ENCODE results near the gene CNNM4.

The CNNM4 gene

DNA sequence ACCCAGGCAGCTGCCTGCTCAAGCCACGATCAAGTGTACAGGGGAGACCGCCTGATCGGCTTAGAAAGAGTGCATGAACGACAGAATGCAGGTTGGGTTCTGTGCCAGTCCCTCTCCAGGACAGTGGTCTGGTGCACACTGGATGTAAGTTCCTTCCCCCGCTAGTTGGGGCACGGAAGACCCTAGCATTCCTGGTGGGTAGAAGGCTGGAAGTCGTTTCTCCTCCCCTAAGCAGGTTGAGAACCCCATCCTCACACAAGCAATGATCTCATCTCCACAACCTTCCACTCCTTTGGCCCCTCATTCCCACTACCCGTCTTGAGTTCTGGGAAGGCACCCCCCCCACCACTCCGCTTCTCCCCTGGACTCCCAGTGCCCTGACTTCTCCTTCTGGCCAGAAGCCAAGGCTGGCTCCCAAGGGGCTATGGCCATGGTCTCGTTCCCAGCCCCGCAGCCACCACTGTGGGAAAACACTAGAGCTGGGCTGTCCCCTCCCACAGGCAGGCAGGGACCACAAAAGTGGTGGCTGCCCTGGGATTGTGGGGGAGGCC, 98.5 kb downstream of the CNNM4 start:
- no peaks in the 10 kb centered on the region for H3K27me3 Mint-ChIP-seq
- H3K4me3 Mint-ChIP-seq, result peak overlapping the region; percentile 89
- peaks cover 31% of the 10 kb centered on the region for H3K4me1 Mint-ChIP-seq
- no peaks in the 10 kb centered on the region for H3K9me3 Mint-ChIP-seq
- DNase-seq (no peak), ATAC-seq (no peak)
- peak overlapping the region; percentile 42 for H3K27ac Mint-ChIP-seq
- peaks cover 4% of the 10 kb centered on the region for H3K36me3 Mint-ChIP-seq (ENCODE audit: low read depth)

DNA sequence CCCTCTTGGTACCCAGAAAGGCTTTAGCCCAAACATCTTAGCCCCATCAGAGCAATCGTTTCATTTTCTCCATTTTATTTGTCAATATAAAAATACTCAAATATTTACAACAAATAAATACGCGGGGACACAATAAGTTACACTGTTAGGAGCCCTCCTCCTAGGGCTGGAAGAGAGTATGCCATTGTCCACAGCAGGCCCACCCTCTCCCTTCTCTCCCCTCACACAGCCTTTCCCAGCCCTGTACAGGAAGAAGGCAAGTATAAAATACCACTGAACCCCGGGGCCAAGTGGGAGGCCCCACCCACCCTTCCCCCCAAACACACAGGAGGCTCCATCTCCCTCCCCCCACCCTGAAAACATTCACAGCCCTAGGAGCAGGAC, 99.0 kb downstream of the CNNM4 start:
- Mint-ChIP-seq H3K27me3 (no peaks in the 10 kb centered on the region), H3K27ac (no peak overlapping the region), H3K36me3 (ENCODE audit: low read depth) (peaks cover 4% of the 10 kb centered on the region), H3K4me3 (peak overlapping the region; percentile 89), H3K9me3 (no peaks in the 10 kb centered on the region), H3K4me1 (peaks cover 31% of the 10 kb centered on the region)
- DNase-seq (no peak), ATAC-seq (no peak)

DNA sequence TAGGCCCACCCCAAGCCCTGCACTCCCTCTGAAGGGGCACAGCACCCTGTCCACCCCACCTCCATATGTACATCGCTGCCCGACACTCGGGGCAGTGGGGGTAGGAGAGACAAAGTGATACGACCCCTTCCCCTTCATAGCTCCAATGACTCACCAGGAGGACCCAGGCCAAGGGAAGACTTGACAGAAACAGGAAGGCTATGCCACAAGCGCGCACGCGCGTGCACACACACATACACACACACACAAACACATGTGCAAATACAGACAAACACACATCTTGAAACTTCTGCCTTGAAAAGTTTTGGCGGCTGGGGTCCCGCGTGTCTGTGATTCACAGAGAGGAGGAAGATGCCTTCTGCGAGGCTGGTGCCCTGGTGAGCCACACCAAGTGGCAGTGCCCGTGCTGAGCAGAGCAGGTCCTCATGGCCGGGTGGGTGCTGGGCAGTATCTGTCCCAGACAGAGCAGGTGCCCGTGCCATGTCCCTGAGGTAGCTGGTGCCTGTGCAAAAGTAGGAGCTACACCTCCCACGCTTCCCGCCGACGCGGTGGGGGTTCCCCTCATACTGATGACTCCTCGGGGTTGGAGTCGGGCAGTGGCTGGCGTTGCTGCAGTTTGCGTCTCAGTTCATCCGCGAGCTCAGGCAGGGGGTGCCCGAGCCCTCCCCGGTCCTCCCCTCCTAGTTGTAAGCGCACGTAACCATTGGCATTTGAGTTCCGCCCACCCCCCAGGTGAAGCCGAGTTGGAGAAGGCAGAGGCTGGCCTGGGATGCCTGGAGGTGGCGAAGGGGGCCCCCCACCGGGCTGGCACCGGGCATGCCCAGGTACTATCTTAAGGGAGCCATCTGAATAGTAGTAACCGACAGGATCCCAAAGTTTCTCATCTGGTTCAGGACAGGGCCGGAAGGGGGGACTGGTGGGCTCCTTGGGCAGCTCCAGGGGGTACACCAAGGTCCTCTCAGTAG, 99.6 kb downstream of the CNNM4 start:
- Mint-ChIP-seq H3K9me3 (no peaks in the 10 kb centered on the region), H3K4me1 (peaks cover 27% of the 10 kb centered on the region), H3K4me3 (no peak overlapping the region), H3K27ac (no peak overlapping the region), H3K27me3 (no peaks in the 10 kb centered on the region), H3K36me3 (ENCODE audit: low read depth) (peaks cover 4% of the 10 kb centered on the region)
- ATAC-seq (no peak), DNase-seq (peak; percentile 41)

DNA sequence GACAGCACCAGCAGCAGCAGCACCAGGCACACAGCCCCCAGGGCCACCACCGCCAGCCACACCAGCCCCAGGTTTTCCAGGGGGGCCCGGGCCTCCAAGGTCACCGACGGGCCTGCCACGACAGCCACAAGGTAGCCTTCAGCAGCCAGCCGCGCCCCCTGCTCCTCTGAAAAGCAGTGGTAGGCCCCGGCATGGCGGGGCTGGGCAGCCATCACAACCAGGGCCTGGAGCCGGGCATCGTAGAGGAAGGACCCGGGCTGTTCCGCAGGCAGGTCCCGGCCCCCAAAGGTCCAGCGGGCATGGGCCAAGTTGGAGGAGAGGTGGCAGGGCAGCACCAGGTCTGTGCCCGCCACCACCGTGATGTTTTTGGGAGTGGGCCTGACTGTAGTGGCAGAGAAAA, 100.4 kb downstream of the CNNM4 start:
- peaks cover 4% of the 10 kb centered on the region for H3K36me3 Mint-ChIP-seq (ENCODE audit: low read depth)
- H3K4me3 Mint-ChIP-seq, result no peak overlapping the region
- ATAC-seq (no peak), DNase-seq (no peak)
- no peaks in the 10 kb centered on the region for H3K27me3 Mint-ChIP-seq
- H3K27ac Mint-ChIP-seq, result no peak overlapping the region
- peaks cover 27% of the 10 kb centered on the region for H3K4me1 Mint-ChIP-seq
- no peaks in the 10 kb centered on the region for H3K9me3 Mint-ChIP-seq

All from activated naive CD8-positive, alpha-beta T cell treated with anti-CD3 and anti-CD28 coated beads, Interleukin-2, amount 50 U/mL, for 24 hours (primary cell).